Esophagus muscularis mucosa (tissue), 3 donors: ENCODE results near the gene OR2T34.

Experiments used
- POLR2A ChIP-seq: fragments of 450-650 bp; IDR thresholded peaks from one replicate; pipeline ENCODE4 v1.6.1; 2017; ENCODE audit warnings: antibody characterized with exemption, moderate library complexity, mild to moderate bottlenecking, low read depth
- TF ChIP-seq, protein P1 (sequence below), 3 experiments: fragments of 200-600 bp in 2 of 3; fragments of 450-650 bp in 1 of 3; sonication (generic) in 2 of 3; IDR thresholded peaks; one replicate each; pipeline ENCODE4 v1.5.1; 2017 to 2019; ENCODE audit warnings: antibody characterized with exemption in 3 of 3, mild to moderate bottlenecking in 2 of 3, moderate library complexity in 1 of 3

DNA sequence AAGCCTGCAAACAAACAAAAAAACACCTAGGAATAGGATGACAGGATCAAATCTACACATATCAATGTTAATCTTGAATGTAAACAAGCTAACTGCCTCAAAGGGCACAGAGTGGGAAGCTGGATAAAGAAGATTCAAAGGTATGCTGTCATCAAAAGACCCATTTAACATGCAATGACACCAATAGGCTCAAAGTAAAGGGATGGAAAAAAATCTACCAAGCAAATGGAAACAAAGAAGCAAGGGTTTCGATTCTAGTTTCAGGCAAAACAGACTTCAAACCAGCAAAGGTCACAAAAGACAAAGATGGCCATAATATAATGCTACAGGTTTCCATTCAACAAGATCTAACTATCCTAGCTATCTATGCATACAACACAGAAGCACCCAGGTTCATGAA lies 39.2 kb upstream of the OR2T34 start:
- TF ChIP-seq, protein P1, sequence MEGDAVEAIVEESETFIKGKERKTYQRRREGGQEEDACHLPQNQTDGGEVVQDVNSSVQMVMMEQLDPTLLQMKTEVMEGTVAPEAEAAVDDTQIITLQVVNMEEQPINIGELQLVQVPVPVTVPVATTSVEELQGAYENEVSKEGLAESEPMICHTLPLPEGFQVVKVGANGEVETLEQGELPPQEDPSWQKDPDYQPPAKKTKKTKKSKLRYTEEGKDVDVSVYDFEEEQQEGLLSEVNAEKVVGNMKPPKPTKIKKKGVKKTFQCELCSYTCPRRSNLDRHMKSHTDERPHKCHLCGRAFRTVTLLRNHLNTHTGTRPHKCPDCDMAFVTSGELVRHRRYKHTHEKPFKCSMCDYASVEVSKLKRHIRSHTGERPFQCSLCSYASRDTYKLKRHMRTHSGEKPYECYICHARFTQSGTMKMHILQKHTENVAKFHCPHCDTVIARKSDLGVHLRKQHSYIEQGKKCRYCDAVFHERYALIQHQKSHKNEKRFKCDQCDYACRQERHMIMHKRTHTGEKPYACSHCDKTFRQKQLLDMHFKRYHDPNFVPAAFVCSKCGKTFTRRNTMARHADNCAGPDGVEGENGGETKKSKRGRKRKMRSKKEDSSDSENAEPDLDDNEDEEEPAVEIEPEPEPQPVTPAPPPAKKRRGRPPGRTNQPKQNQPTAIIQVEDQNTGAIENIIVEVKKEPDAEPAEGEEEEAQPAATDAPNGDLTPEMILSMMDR (IDR thresholded peaks at IDR 0.05) = no peak
- no peak for TF ChIP-seq POLR2A
